A549 (cell line): ENCODE results near the gene RAB2B. TPM values are rescaled to one million over a fixed set of nuclear protein-coding genes. Genes with fewer than 3 reads are reported as not detected.

Experiments used
- ATAC-seq, 2 experiments: fragments of 200-7000 bp in 1 of 2; fragments of >200 bp in 1 of 2; cut with Nextera tagmentation in 1 of 2; cut with Tn5 transposase in 1 of 2; 3 replicates each; pipeline versions ENCODE4 v1.8.0 to v1.9.1; 2018 to 2020; ENCODE audit warnings: mild to moderate bottlenecking in 1 of 2, moderate library complexity in 1 of 2
- CTCF ChIA-PET: fragments of 300-600 bp; sonication (Branson Sonifier 250); formaldehyde crosslinking; extraction: SDS; loops from one replicate; lab custom pipeline; 2021; ENCODE audit warnings: antibody characterized with exemption, inconsistent platforms; lab: Yijun Ruan, JAX
- POLR2A ChIA-PET: fragments of 350-600 bp; formaldehyde crosslinking; extraction: SDS; loops from one replicate; lab custom pipeline; 2021; ENCODE audit warnings: antibody characterized with exemption, inconsistent platforms; lab: Yijun Ruan, JAX
- DNase-seq, 2 experiments: peaks; one replicate each; pipeline versions ENCODE4 v3.0.0 to v3.0.0-alpha.2; 2011 to 2016; ENCODE audit warnings: low read depth in 1 of 2, low spot score in 1 of 2
- FAIRE-seq: peaks from 2 replicates; lab custom pipeline; 2011; peaks lifted over from hg19 to GRCh38; lab: Jason Lieb, UNC
- H3K27ac ChIP-seq, 2 experiments: fragments of >200 bp; sonication (Bioruptor Twin); formaldehyde crosslinking; 3 replicates each; pipeline ENCODE4 v1.5.1; 2016 to 2017
- H3K4me1 ChIP-seq: fragments of >200 bp; sonication (Bioruptor Twin); formaldehyde crosslinking; 3 replicates; pipeline ENCODE4 v1.6.1; 2016
- H3K4me2 ChIP-seq: fragments of >200 bp; sonication (Bioruptor Twin); formaldehyde crosslinking; 3 replicates; pipeline ENCODE4 v1.6.1; 2016
- H3K4me3 ChIP-seq: fragments of >200 bp; sonication (Bioruptor Twin); formaldehyde crosslinking; 3 replicates; pipeline ENCODE4 v1.5.1; 2016
- H3K9me3 ChIP-seq: fragments of >200 bp; sonication (Bioruptor Twin); formaldehyde crosslinking; 3 replicates; pipeline ENCODE4 v1.6.1; 2016
- EP300 ChIP-seq, 2 experiments: fragments of >200 bp; sonication (Bioruptor Twin); formaldehyde crosslinking; IDR thresholded peaks; 2 replicates in 1 of 2; 3 replicates in 1 of 2; pipeline ENCODE4 v1.6.1; 2016 to 2017
- FOSB ChIP-seq: fragments of 250-450 bp; sonication (Bioruptor Pico); IDR thresholded peaks from 2 replicates; pipeline ENCODE4 v1.5.0; 2020; ENCODE audit warnings: mild to moderate bottlenecking, moderate library complexity
- GATA3 ChIP-seq: IDR thresholded peaks from 2 replicates; pipeline ENCODE4 v1.6.1; 2012; ENCODE audit warnings: borderline replicate concordance
- HDAC2 ChIP-seq: fragments of 200-600 bp; sonication (generic); IDR thresholded peaks from 2 replicates; pipeline ENCODE4 v1.6.1; 2016
- JUN ChIP-seq, 2 experiments: fragments of >200 bp; sonication (Bioruptor Twin); formaldehyde crosslinking; IDR thresholded peaks; 2 replicates in 1 of 2; 3 replicates in 1 of 2; pipeline ENCODE4 v1.6.1; 2016 to 2017
- KDM5A ChIP-seq: fragments of 200-600 bp; sonication (generic); IDR thresholded peaks from 2 replicates; pipeline ENCODE4 v1.6.1; 2016; ENCODE audit warnings: antibody characterized with exemption, mild to moderate bottlenecking
- MAZ ChIP-seq: fragments of 150-350 bp; IDR thresholded peaks from 2 replicates; pipeline ENCODE4 v1.6.1; 2014; ENCODE audit warnings: antibody characterized with exemption, low read depth, low read length, borderline replicate concordance
- PHF8 ChIP-seq: fragments of 200-600 bp; sonication (generic); IDR thresholded peaks from 2 replicates; pipeline ENCODE4 v1.6.1; 2016; ENCODE audit warnings: low read depth, mild to moderate bottlenecking, antibody characterized with exemption, moderate library complexity, borderline replicate concordance
- POLR2A ChIP-seq: IDR thresholded peaks from 2 replicates; pipeline ENCODE4 v1.6.1; 2012; ENCODE audit warnings: mild to moderate bottlenecking, low read length
- RAD21 ChIP-seq, 2 experiments: fragments of >200 bp in 1 of 2; sonication (Bioruptor Twin) in 1 of 2; formaldehyde crosslinking in 1 of 2; IDR thresholded peaks in 1 of 2; conservative IDR thresholded peaks in 1 of 2; 2 replicates in 1 of 2; 3 replicates in 1 of 2; pipeline ENCODE4 v1.6.1; 2012 to 2018; ENCODE audit warnings: inconsistent platforms in 1 of 2
- RARB ChIP-seq: fragments of 250-450 bp; sonication (Bioruptor Pico); IDR thresholded peaks from 2 replicates; pipeline ENCODE4 v1.8.0; 2021; ENCODE audit warnings: mild to moderate bottlenecking, moderate library complexity
- RCOR1 ChIP-seq: fragments of 150-350 bp; IDR thresholded peaks from 2 replicates; pipeline ENCODE4 v1.6.1; 2014; ENCODE audit warnings: antibody characterized with exemption, low read length, low read depth
- RFX5 ChIP-seq: fragments of 450-650 bp; IDR thresholded peaks from 2 replicates; pipeline ENCODE4 v1.7.1; 2014; ENCODE audit warnings: antibody characterized with exemption, mild to moderate bottlenecking, moderate library complexity
- SMC3 ChIP-seq: fragments of >200 bp; sonication (Bioruptor Twin); formaldehyde crosslinking; IDR thresholded peaks from 3 replicates; pipeline ENCODE4 v1.6.1; 2018; ENCODE audit warnings: inconsistent platforms
- ZNF302 ChIP-seq: fragments of 250-450 bp; sonication (Bioruptor Pico); IDR thresholded peaks from 2 replicates; pipeline ENCODE4 v1.9.0; 2021; ENCODE audit warnings: inconsistent platforms, mild to moderate bottlenecking, moderate library complexity
- WGBS: methylation state at CpG from one replicate; pipeline ENCODE4 v1.1.6; 2017; ENCODE audit errors: missing lambda C conversion rate; 5-methylcytosine and 5-hydroxymethylcytosine counted together
- polyA minus RNA-seq: library from RNA; depleted of rRNA, polyadenylated mRNA; stranded (reverse); fragments of >200 nt; gene quantifications from 2 replicates; pipeline ENCODE4 v1.2.3, GENCODE V29; 2011; rRNA and poly(A)+ RNA removed
- polyA plus RNA-seq, 4 experiments: library from polyadenylated mRNA; depleted of rRNA in 3 of 4; stranded (reverse); fragments of >200 nt; fragmentation: RNase III in 1 of 4; extraction: RNeasy Plus Mini Kit Qiagen cat#74134 plus additional on column Dnase treatment in 1 of 4; gene quantifications; 2 replicates in 3 of 4; 3 replicates in 1 of 4; pipeline ENCODE4 v1.2.3, GENCODE V29; 2011 to 2017
- TF ChIP-seq, protein P1 (sequence below): IDR thresholded peaks from 2 replicates; pipeline ENCODE4 v1.6.1; 2012
- TF ChIP-seq, protein P2 (sequence below): fragments of 450-650 bp; IDR thresholded peaks from 2 replicates; pipeline ENCODE4 v1.6.1; 2014; ENCODE audit warnings: antibody characterized with exemption
- TF ChIP-seq, protein P3 (sequence below): fragments of >200 bp; sonication (Bioruptor Twin); formaldehyde crosslinking; IDR thresholded peaks from 3 replicates; pipeline ENCODE4 v1.6.1; 2016
- TF ChIP-seq, protein P4 (sequence below): fragments of >200 bp; sonication (Bioruptor Twin); formaldehyde crosslinking; IDR thresholded peaks from 3 replicates; pipeline ENCODE4 v1.5.1; 2016

The RAB2B gene
- 37.5 and 41.3 TPM in 2 replicates for polyA plus RNA-seq (2011; rRNA removed)
- 7.9 and 11.8 TPM in 2 replicates for polyA plus RNA-seq (2012; cell fraction: cytosol; rRNA removed)
- 6.7 and 11.2 TPM in 2 replicates for polyA plus RNA-seq (2012; cell fraction: nucleus; rRNA removed)
- 15.8 to 19.8 TPM (median 18.4 TPM) in 3 replicates for polyA plus RNA-seq (2017; fragmentation: RNase III; extraction: RNeasy Plus Mini Kit Qiagen cat#74134 plus additional on column Dnase treatment)
- polyA minus RNA-seq, result 19.8 and 26.5 TPM in 2 replicates

DNA sequence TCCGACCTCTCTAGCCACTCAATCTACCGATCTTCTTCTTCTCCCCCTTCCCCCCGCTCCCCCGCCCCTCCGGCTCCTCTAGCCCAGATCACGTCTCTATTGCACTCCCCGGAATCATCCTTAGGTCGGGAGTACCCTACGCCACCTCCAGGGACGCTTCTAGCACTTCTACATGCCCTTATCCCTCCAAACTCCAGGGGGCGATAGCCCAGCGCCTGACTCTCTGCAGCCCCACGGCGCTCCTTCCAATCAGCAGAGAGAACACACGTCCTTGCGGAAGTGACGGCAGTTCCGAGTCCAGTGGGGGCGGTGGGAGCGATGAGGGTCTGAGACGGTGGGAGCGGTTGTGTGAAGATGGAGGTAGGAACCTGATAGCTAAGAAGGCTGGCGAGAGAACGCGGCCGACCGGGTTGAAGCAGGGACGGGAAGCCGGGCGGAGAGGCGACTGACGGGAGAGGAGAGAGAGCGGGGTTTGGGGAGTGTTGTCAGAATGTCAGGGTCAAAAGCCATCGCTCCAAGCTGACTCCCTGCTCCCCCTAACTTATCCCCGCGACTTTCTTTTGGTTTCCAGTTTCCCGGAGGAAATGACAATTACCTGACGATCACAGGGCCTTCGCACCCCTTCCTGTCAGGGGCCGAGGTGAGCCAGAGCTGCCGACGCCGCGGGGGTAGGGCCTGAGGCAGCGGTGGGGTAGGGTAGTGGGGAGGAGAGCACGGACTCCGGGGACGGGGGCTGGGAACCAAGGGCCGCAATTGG lies at the start of gene RAB2B, which contains the start of gene TOX4:
Gene RAB2B, minus strand, starts transcription at position 35 of the 757 bp plus-strand sequence. CDS start 87 bp downstream, outside the sequence.
Gene TOX4, plus strand, starts transcription at position 271 of the 757 bp plus-strand sequence. Its CDS starts 84 bp downstream, at position 355.
- peak within 1 kb of the TSS; percentile 87 for H3K4me2 ChIP-seq
- TF ChIP-seq, protein P1, sequence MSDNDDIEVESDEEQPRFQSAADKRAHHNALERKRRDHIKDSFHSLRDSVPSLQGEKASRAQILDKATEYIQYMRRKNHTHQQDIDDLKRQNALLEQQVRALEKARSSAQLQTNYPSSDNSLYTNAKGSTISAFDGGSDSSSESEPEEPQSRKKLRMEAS, result peak; percentile 72
- TF ChIP-seq ZNF302 (CRISPR knock-in tag), result no peak
- TF ChIP-seq MAZ, result 0 out of 2 replicates have a peak, but pooled peaks have one; percentile 43
- TF ChIP-seq, protein P2, sequence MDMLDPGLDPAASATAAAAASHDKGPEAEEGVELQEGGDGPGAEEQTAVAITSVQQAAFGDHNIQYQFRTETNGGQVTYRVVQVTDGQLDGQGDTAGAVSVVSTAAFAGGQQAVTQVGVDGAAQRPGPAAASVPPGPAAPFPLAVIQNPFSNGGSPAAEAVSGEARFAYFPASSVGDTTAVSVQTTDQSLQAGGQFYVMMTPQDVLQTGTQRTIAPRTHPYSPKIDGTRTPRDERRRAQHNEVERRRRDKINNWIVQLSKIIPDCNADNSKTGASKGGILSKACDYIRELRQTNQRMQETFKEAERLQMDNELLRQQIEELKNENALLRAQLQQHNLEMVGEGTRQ, result no peak
- peak; percentile 36 to 94; a peak in 3 of 5 replicates for TF ChIP-seq JUN (IDR thresholded peaks at IDR 0.05)
- TF ChIP-seq, protein P3, sequence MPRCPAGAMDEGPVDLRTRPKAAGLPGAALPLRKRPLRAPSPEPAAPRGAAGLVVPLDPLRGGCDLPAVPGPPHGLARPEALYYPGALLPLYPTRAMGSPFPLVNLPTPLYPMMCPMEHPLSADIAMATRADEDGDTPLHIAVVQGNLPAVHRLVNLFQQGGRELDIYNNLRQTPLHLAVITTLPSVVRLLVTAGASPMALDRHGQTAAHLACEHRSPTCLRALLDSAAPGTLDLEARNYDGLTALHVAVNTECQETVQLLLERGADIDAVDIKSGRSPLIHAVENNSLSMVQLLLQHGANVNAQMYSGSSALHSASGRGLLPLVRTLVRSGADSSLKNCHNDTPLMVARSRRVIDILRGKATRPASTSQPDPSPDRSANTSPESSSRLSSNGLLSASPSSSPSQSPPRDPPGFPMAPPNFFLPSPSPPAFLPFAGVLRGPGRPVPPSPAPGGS, result peak; percentile 49; the same call in 1 of the 3 replicates
- 0 out of 2 replicates have a peak, but pooled peaks have one; percentile 24 for TF ChIP-seq RARB (CRISPR knock-in tag)
- peak in 1 of 2 experiments; percentile 16; a peak in 1 of 5 replicates for TF ChIP-seq EP300 (IDR thresholded peaks at IDR 0.05)
- peak; percentile 53 for TF ChIP-seq KDM5A
- TF ChIP-seq SMC3, result 0 out of 3 replicates have a peak, but pooled peaks have one; percentile 17
- TF ChIP-seq RFX5, result 0 out of 2 replicates have a peak, but pooled peaks have one; percentile 21
- TF ChIP-seq HDAC2, result no peak
- TF ChIP-seq, protein P4, sequence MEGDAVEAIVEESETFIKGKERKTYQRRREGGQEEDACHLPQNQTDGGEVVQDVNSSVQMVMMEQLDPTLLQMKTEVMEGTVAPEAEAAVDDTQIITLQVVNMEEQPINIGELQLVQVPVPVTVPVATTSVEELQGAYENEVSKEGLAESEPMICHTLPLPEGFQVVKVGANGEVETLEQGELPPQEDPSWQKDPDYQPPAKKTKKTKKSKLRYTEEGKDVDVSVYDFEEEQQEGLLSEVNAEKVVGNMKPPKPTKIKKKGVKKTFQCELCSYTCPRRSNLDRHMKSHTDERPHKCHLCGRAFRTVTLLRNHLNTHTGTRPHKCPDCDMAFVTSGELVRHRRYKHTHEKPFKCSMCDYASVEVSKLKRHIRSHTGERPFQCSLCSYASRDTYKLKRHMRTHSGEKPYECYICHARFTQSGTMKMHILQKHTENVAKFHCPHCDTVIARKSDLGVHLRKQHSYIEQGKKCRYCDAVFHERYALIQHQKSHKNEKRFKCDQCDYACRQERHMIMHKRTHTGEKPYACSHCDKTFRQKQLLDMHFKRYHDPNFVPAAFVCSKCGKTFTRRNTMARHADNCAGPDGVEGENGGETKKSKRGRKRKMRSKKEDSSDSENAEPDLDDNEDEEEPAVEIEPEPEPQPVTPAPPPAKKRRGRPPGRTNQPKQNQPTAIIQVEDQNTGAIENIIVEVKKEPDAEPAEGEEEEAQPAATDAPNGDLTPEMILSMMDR, result peak; percentile 84
- TF ChIP-seq RCOR1, result no peak
- peak; percentile 65 for TF ChIP-seq POLR2A
- peak; percentile 45; the same call in 1 of the 2 replicates for TF ChIP-seq GATA3
- TF ChIP-seq FOSB (CRISPR knock-in tag), result no peak
- TF ChIP-seq RAD21 (conservative IDR thresholded peaks at IDR 0.05 in 1 of 2, IDR thresholded peaks at IDR 0.05 in 1 of 2), result no peak
- TF ChIP-seq PHF8, result peak; percentile 89; the same call in 1 of the 2 replicates
- TF ChIP-seq, all 56 proteins: peak for 13
- Histone ChIP-seq H3K4me3 (peak within 1 kb of the TSS; percentile 78), H3K9me3 (no peaks in the 10 kb centered on the region), H3K27ac (peak within 1 kb of the TSS; percentile 72 to 91), H3K4me1 (peaks cover 12% of the 10 kb centered on the region)
- ChIA-PET POLR2A (interaction anchor here (0.6 to 2.0 kb wide), 8 partner anchors 21 to 1674 kb away, joined by 3 to 13 read pairs (median 4); partner anchors contain the start of genes CHD8, METTL3 and SALL2), CTCF (interaction anchor here (0.5 to 5.7 kb wide), 25 partner anchors 11 to 488 kb away, joined by 3 to 66 read pairs (median 3); partner anchors contain the start of genes CHD8 and METTL3)
- FAIRE-seq, result peak; percentile 90
- DNase-seq, result peak; percentile 91 to 99
- ATAC-seq, result peak; percentile 97 to 100
- 2% methylated on average over 34 of the region's 49 CpGs for WGBS
